Stomach (tissue), 9 donors: ENCODE measurements around the gene TMEM109. TPM values are rescaled to one million over a fixed set of nuclear protein-coding genes. Genes with fewer than 3 reads are reported as not detected.

Experiments used
- DNase-seq, 2 donors: peaks; one replicate each; pipeline versions ENCODE4 v3.0.0 to v3.0.0-alpha.2; 2013 to 2019
- H3K27ac ChIP-seq, 5 donors: fragments of 200-600 bp in 4 of 5; sonication (generic) in 4 of 5; one replicate each; pipeline ENCODE4 v1.5.1; 2013 to 2019; ENCODE audit warnings: mild to moderate bottlenecking in 1 of 5, moderate library complexity in 1 of 5
- H3K27me3 ChIP-seq, 3 donors: fragments of 200-600 bp; sonication (generic); one replicate each; pipeline ENCODE4 v1.5.1; 2017 to 2019; ENCODE audit warnings: mixed run types in 1 of 3
- H3K36me3 ChIP-seq, 4 donors: fragments of 200-600 bp; sonication (generic); 1 replicate in 3 of 4; 2 replicates in 1 of 4; pipeline ENCODE4 v1.5.1; 2016 to 2019
- H3K4me1 ChIP-seq, 4 donors: fragments of 200-600 bp; sonication (generic); one replicate each; pipeline ENCODE4 v1.5.1; 2016 to 2019
- H3K4me3 ChIP-seq, 4 donors: fragments of 200-600 bp; sonication (generic) in 3 of 4; one replicate each; pipeline ENCODE4 v1.5.1; 2016 to 2019; ENCODE audit warnings: mild to moderate bottlenecking in 1 of 4
- H3K9me3 ChIP-seq, 4 donors: fragments of 200-600 bp; sonication (generic); one replicate each; pipeline ENCODE4 v1.5.1; 2016 to 2019
- CTCF ChIP-seq, 7 experiments: fragments of 450-650 bp in 4 of 7; fragments of 200-600 bp in 3 of 7; sonication (generic) in 3 of 7; IDR thresholded peaks; one replicate each; pipeline ENCODE4 v1.5.1; 2016 to 2019; ENCODE audit warnings: antibody characterized with exemption in 7 of 7, control low read depth in 2 of 7, mild to moderate bottlenecking in 1 of 7
- EP300 ChIP-seq: sonication (generic); formaldehyde crosslinking; IDR thresholded peaks from one replicate; pipeline ENCODE4 v1.6.1; 2017; ENCODE audit warnings: antibody characterized with exemption
- POLR2A ChIP-seq, 4 donors: fragments of 450-650 bp; IDR thresholded peaks; one replicate each; pipeline ENCODE4 v1.6.1; 2016; ENCODE audit warnings: antibody characterized with exemption in 4 of 4, control low read depth in 2 of 4, mild to moderate bottlenecking in 1 of 4, moderate library complexity in 1 of 4
- POLR2AphosphoS5 ChIP-seq, 3 donors: sonication (generic); formaldehyde crosslinking; IDR thresholded peaks; one replicate each; pipeline ENCODE4 v1.6.1; 2016; ENCODE audit warnings: antibody characterized with exemption in 3 of 3
- WGBS, 5 donors: extraction: QIAGEN DNeasy Blood & Tissue Kit in 3 of 5; methylation state at CpG; one replicate each; pipeline versions ENCODE4 v1.1.5 to v1.1.7; 2013 to 2018; 5-methylcytosine and 5-hydroxymethylcytosine counted together
- intact Hi-C: fragments of 100-400 bp; cut with DNase I; formaldehyde crosslinking; loops from one replicate; pipeline ENCODE4 v1.15.1; 2023; ENCODE audit warnings: low total_unique reads
- polyA plus RNA-seq, 3 donors: library from polyadenylated mRNA; stranded (reverse); fragments of 200-250 nt; gene quantifications; one replicate each; pipeline ENCODE4 v1.2.3, GENCODE V29; 2013
- total RNA-seq, 5 donors: library from RNA; depleted of rRNA; stranded (reverse); fragments of >200 nt; gene quantifications; one replicate each; pipeline versions ENCODE4 v1.1.0 to v1.2.3, GENCODE V29; 2014 to 2016
- donor health status: healthy with polysubstance abuse.
- donor health status: Bipolar disorder and iron deficiency.
- donor health status: healthy.

TMEM109 gene
- total and polyA plus RNA-seq, 8 donors, result 27.4 to 122 (median 65.4) TPM

- peak in 1 of 2 donors; percentile 26 for DNase-seq
- intact Hi-C loops, result no loop called here
- H3K27ac ChIP-seq, result peak overlapping the region; percentile 25 to 65 (median 50)
- no peak overlapping the region for H3K4me3 ChIP-seq
- WGBS, 5 donors, result 64 to 71% (median 66%) methylated on average over 16 of the region's 16 CpGs
- no peaks in the 10 kb centered on the region for H3K9me3 ChIP-seq
- H3K36me3 ChIP-seq, result peaks cover 0 to 6% (median under 1%) of the 10 kb centered on the region in 4 donors
- TF ChIP-seq POLR2A (IDR thresholded peaks at IDR 0.05), result no peak
- no peak for TF ChIP-seq EP300
- TF ChIP-seq CTCF (IDR thresholded peaks at IDR 0.05), result no peak
- TF ChIP-seq POLR2AphosphoS5 (IDR thresholded peaks at IDR 0.05), result no peak
- H3K4me1 ChIP-seq, result peaks cover 0 to 8% (median 4%) of the 10 kb centered on the region in 4 donors
- H3K27me3 ChIP-seq, result no peaks in the 10 kb centered on the region
These were observed 40.9 kb upstream of the TMEM109 start for GRCh38 chr11:60872961-60873524.

GRCh38 chr11:60873533-60873932, 40.4 kb upstream of the TMEM109 start:
- H3K27ac ChIP-seq, result peak overlapping the region in 2 of 5 donors; percentile 20 to 50
- no peaks in the 10 kb centered on the region for H3K9me3 ChIP-seq
- H3K4me1 ChIP-seq, result peaks cover 0 to 8% (median 7%) of the 10 kb centered on the region in 4 donors
- H3K36me3 ChIP-seq, result peaks cover 0 to 6% (median 3%) of the 10 kb centered on the region in 4 donors
- no peak overlapping the region for H3K4me3 ChIP-seq
- TF ChIP-seq POLR2AphosphoS5 (IDR thresholded peaks at IDR 0.05), result no peak
- H3K27me3 ChIP-seq, result no peaks in the 10 kb centered on the region
- intact Hi-C loops, result no loop called here
- WGBS, 5 donors, result 78 to 88% (median 82%) methylated on average over 12 of the region's 12 CpGs
- DNase-seq, result no peak

- Histone ChIP-seq H3K4me3 (no peak overlapping the region), H3K27ac (no peak overlapping the region), H3K27me3 (no peaks in the 10 kb centered on the region), H3K4me1 (peaks cover 0 to 19% (median 12%) of the 10 kb centered on the region in 4 donors), H3K36me3 (peaks cover 0 to 10% (median 8%) of the 10 kb centered on the region in 4 donors), H3K9me3 (no peaks in the 10 kb centered on the region)
- TF ChIP-seq EP300 (no peak), POLR2AphosphoS5 (IDR thresholded peaks at IDR 0.05) (no peak), CTCF (IDR thresholded peaks at IDR 0.05) (no peak), POLR2A (IDR thresholded peaks at IDR 0.05) (no peak)
- peak in 1 of 2 donors; percentile 26 for DNase-seq
- intact Hi-C loops, result no loop called here
- WGBS, 5 donors, result 88 to 91% (median 90%) methylated on average over 12 to 13 of the region's 13 CpGs
These were observed 39.3 kb upstream of the TMEM109 start for GRCh38 chr11:60874421-60875365.

DNA sequence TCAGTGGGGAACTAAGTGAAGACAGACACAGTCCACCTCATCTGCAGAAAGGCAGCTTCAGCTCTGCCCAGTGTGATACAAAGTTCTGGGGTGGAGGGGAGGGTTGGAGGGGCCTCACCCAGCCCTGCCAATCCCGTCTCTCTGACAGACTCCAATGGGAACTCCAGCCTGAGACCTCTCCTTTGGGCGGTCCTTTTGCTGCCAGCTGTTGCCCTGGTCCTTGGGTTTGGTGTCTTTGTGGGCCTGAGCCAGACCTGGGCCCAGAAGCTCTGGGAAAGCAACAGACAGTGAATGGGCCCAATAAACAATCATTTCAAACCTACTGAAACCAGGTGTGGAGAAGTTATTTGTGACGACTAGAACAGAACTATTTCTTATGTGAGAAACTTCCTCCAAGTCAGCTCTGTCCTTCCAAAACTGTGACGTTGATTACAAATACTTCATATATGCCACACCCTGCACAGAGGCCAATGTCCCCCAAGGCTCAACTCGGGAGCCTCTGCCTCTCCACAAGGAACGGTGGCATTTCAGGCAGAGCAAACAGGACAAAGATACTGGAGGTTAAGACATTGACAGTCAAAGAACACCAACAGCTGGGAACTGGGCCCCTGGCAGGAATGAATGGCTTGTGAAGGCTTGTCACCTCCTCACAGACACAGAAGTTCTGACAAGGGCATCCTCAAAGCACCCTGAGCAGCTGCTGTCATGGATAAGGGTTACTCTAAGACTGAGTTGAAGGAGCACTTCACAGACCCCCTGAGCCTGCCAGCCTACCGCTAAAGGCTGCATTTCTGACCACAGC, 38.4 kb upstream of the TMEM109 start:
- Histone ChIP-seq H3K27ac (peak overlapping the region in 1 of 5 donors; percentile 21), H3K4me3 (no peak overlapping the region), H3K27me3 (no peaks in the 10 kb centered on the region), H3K9me3 (no peaks in the 10 kb centered on the region), H3K4me1 (peaks cover under 1 to 28% (median 16%) of the 10 kb centered on the region in 4 donors), H3K36me3 (peaks cover 0 to 15% (median 12%) of the 10 kb centered on the region in 4 donors)
- no peak for DNase-seq
- TF ChIP-seq POLR2A (IDR thresholded peaks at IDR 0.05) (no peak), POLR2AphosphoS5 (IDR thresholded peaks at IDR 0.05) (no peak), EP300 (no peak), CTCF (IDR thresholded peaks at IDR 0.05) (no peak)
- WGBS, 5 donors, result 66 to 82% (median 75%) methylated on average over 6 to 7 of the region's 7 CpGs
- intact Hi-C loops, result no loop called here
